Prostate gland (tissue), 2 donors: ENCODE results near the gene LDLRAD4. TPM values are rescaled to one million over a fixed set of nuclear protein-coding genes. Genes with fewer than 3 reads are reported as not detected.

ENCODE experiments used
- DNase-seq: peaks from one replicate; pipeline ENCODE4 v3.0.0-alpha.2; 2019; ENCODE audit warnings: low spot score
- H3K27ac ChIP-seq, 2 donors: fragments of 200-600 bp; sonication (generic); 2 replicates each; pipeline ENCODE4 v1.5.1; 2017 to 2019
- H3K27me3 ChIP-seq: fragments of 200-600 bp; sonication (generic); replicated peaks from 2 replicates; pipeline ENCODE4 v1.5.1; 2019; ENCODE audit not compliant: insufficient read depth
- H3K36me3 ChIP-seq, 2 donors: fragments of 200-600 bp; sonication (generic); 1 replicate in 1 of 2; 2 replicates in 1 of 2; pipeline versions ENCODE4 v1.5.1 to v1.8.1; 2017 to 2019
- H3K4me1 ChIP-seq: fragments of 200-600 bp; sonication (generic); replicated peaks from 2 replicates; pipeline ENCODE4 v1.5.1; 2019
- H3K4me3 ChIP-seq, 2 donors: fragments of 200-600 bp; sonication (generic); 2 replicates each; pipeline ENCODE4 v1.5.1; 2017 to 2019
- H3K9me3 ChIP-seq: fragments of 200-600 bp; sonication (generic); 2 replicates; pipeline ENCODE4 v1.5.1; 2017
- CTCF ChIP-seq, 4 experiments: fragments of 200-600 bp in 2 of 4; fragments of 450-650 bp in 2 of 4; sonication (generic) in 2 of 4; IDR thresholded peaks; 1 replicate in 3 of 4; 2 replicates in 1 of 4; pipeline ENCODE4 v1.5.1; 2016 to 2019; ENCODE audit warnings: antibody characterized with exemption in 4 of 4, mild to moderate bottlenecking in 2 of 4, moderate library complexity in 2 of 4
- POLR2A ChIP-seq: fragments of 450-650 bp; IDR thresholded peaks from one replicate; pipeline ENCODE4 v1.6.1; 2016; ENCODE audit warnings: antibody characterized with exemption, mild to moderate bottlenecking
- POLR2AphosphoS5 ChIP-seq: sonication (generic); formaldehyde crosslinking; IDR thresholded peaks from one replicate; pipeline ENCODE4 v1.6.1; 2017; ENCODE audit warnings: antibody characterized with exemption
- WGBS: methylation state at CpG from one replicate; pipeline ENCODE4 v1.1.5; 2018; 5-methylcytosine and 5-hydroxymethylcytosine counted together
- intact Hi-C: fragments of 100-400 bp; cut with DNase I; formaldehyde crosslinking; loops from one replicate; pipeline ENCODE4 v1.14.2; 2022
- total RNA-seq, 2 donors: library from RNA; depleted of rRNA; stranded (reverse); fragments of >200 nt; gene quantifications; one replicate each; pipeline ENCODE4 v1.1.0, GENCODE V29; 2016

LDLRAD4 gene
- total RNA-seq, 2 donors from 2014 or later: 59.9 to 107 TPM

- Histone ChIP-seq H3K27me3 (no peaks in the 10 kb centered on the region), H3K9me3 (no peaks in the 10 kb centered on the region), H3K4me3 (no peak overlapping the region), H3K27ac (no peak overlapping the region), H3K36me3 (no peaks in the 10 kb centered on the region), H3K4me1 (no peaks in the 10 kb centered on the region)
- no peak for DNase-seq
- TF ChIP-seq POLR2AphosphoS5: no peak
- TF ChIP-seq CTCF (IDR thresholded peaks at IDR 0.05): no peak
- TF ChIP-seq POLR2A: no peak
- WGBS: 92% methylated on average over 5 of the region's 5 CpGs
- intact Hi-C loops: no loop called here
Measured at GRCh38 chr18:13242797-13243196, 24.2 kb downstream of the LDLRAD4 start.

- Histone ChIP-seq H3K27ac (no peak overlapping the region), H3K4me1 (no peaks in the 10 kb centered on the region), H3K9me3 (no peaks in the 10 kb centered on the region), H3K27me3 (no peaks in the 10 kb centered on the region), H3K36me3 (no peaks in the 10 kb centered on the region), H3K4me3 (no peak overlapping the region)
- DNase-seq: no peak
- intact Hi-C loops: no loop called here
- TF ChIP-seq POLR2AphosphoS5 (no peak), CTCF (IDR thresholded peaks at IDR 0.05) (no peak), POLR2A (no peak)
- WGBS: 94% methylated on average over 9 of the region's 9 CpGs
Measured at GRCh38 chr18:13243363-13243762, 24.8 kb downstream of the LDLRAD4 start.

DNA sequence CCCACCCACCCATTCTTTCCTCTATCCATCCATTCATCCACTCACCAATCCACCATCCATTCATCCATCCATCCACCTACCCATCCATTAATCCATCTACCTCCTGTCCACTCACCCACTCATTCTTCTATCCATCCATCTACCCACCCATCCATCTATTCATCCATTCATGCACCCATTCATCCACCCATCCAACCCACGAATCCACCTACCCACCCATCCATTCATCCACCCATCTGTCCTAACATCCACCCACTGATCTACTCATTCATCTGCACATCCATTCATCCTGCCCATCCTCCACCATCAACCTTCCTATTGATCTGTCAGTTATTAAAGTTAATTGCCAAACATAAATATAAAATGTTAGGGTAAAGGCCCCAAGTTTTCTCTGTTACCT lies 25.6 kb downstream of the LDLRAD4 start:
- intact Hi-C loops: no loop called here
- Histone ChIP-seq H3K9me3 (no peaks in the 10 kb centered on the region), H3K27me3 (no peaks in the 10 kb centered on the region), H3K4me1 (no peaks in the 10 kb centered on the region), H3K4me3 (no peak overlapping the region), H3K27ac (no peak overlapping the region), H3K36me3 (no peaks in the 10 kb centered on the region)
- TF ChIP-seq POLR2AphosphoS5 (no peak), CTCF (IDR thresholded peaks at IDR 0.05) (no peak), POLR2A (no peak)
- WGBS: 3% methylated on average over 1 of the region's 1 CpG
- DNase-seq: no peak

- Histone ChIP-seq H3K36me3 (no peaks in the 10 kb centered on the region), H3K27me3 (no peaks in the 10 kb centered on the region), H3K4me1 (no peaks in the 10 kb centered on the region), H3K27ac (no peak overlapping the region), H3K9me3 (no peaks in the 10 kb centered on the region), H3K4me3 (no peak overlapping the region)
- WGBS: 64% methylated on average over 6 of the region's 6 CpGs
- intact Hi-C loops: no loop called here
- TF ChIP-seq POLR2A: no peak
- no peak for TF ChIP-seq CTCF (IDR thresholded peaks at IDR 0.05)
- TF ChIP-seq POLR2AphosphoS5: no peak
- DNase-seq: no peak
Measured at GRCh38 chr18:13245481-13246000, 27.0 kb downstream of the LDLRAD4 start.

GRCh38 chr18:13246121-13246520 lies 27.6 kb downstream of the LDLRAD4 start:
- Histone ChIP-seq H3K27ac (no peak overlapping the region), H3K36me3 (no peaks in the 10 kb centered on the region), H3K9me3 (no peaks in the 10 kb centered on the region), H3K27me3 (no peaks in the 10 kb centered on the region), H3K4me1 (no peaks in the 10 kb centered on the region), H3K4me3 (no peak overlapping the region)
- 79% methylated on average over 9 of the region's 9 CpGs for WGBS
- TF ChIP-seq POLR2AphosphoS5 (no peak), POLR2A (no peak), CTCF (IDR thresholded peaks at IDR 0.05) (no peak)
- DNase-seq: no peak
- intact Hi-C loops: no loop called here
